Measurements from ENCODE around the gene SMNDC1.
"Not testable (repeated sequence)": the region's sequence is repeated elsewhere in the genome, so short reads cannot be mapped to it uniquely, and the experiment has no call there.

The SMNDC1 gene

DNA sequence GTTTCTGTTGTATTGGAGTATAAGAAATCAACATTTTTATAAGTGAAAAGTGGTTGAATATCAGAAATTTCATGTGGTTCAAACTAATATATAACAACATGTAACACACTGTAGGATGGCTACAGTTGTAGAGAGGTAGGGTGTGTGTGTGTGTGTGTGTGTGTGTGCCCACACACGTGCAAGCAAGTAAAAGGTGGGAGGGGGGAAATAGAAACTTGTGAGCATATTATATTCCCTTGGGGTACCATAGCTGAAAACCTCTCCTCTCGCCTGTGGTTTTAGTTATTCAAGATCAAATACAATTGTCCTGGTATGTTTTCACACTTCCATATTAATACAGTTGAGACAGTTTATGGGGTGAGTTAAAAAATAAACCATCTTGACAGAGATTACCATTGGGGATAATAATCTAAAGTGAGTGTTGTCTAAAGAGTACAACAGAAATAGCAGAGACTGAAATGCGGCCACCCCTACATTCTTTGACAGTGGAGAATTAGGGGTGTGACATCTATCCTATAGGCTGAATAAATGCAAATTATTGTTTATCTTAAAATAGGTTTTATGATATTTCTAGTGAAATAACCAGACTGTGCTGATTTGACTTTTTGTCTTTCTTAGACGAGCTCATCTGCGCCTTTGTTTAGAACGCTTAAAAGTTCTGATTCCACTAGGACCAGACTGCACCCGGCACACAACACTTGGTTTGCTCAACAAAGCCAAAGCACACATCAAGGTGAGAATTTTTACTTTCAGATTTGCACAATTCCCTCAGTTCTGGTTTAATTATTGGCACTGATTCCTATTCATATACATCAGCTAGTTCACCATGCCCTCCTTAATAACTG lies 25.9 kb downstream of the SMNDC1 start:
- DNase-seq, result no peak

DNA sequence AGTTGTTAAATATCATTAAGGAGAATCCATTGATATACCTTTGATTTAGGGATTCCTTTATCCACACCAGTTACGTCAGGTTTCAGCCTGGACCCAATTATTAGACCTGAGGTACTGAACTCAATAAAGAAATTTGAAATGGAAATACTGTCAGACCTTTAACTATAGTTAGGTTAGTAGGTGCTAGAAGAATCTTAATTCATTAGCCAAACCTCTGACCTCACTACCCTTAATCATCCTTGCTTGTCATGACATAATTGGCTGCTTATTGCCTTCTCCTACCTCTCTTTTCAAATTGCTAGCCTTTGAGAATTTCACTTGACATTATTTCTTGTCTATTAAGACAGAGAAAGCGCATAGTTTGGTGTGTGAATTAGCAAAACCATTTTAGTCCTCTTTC lies 27.1 kb downstream of the SMNDC1 start:
- no peak for DNase-seq

DNA sequence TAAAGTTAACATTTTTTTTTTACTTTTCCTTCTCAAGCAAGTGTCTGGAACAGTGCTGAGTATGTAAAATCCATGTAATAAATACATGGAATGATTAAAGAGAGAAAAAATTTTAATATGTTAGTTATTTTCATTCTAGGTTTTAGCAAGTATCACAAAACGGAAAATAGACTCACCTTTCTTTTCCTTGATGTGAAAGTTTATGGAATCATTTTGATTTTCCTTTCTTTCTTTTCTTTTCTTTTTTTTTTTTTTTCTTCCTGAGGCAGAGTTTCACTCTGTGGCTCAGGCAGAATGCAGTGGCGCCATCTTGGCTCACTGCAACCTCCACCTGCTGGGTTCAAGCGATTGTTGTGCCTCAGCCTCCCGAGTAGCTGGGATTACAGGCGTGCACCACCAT lies 28.1 kb downstream of the SMNDC1 start:
- no peak for DNase-seq

DNA sequence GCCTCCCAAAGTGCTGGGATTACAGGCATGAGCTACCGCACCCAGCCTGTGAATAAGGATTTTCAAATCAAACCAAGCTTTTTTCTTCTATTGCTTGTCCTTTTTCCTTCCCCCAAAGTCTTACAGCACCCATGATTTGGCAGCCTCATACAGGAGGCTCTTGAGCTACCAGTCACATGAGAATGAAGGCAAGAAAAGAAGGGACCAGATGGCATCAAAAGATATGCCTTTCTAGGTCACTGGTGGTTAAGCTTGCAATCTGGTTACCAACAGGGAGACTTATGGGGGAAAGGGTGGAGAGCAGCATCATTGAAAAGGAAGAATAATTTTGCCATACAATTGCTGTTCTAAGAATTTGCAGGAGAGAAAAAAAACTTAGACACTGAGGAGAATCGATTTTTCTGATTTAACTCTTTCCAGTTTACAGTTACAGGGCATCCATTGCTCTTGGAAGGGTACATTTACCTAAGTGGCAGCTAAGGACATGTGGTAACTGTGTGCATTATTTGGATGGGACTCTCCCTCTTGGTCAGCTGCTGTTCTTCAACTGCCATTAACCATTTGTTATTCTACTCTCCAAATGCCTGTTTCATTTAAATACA lies 29.5 kb downstream of the SMNDC1 start:
- no peak for DNase-seq

DNA sequence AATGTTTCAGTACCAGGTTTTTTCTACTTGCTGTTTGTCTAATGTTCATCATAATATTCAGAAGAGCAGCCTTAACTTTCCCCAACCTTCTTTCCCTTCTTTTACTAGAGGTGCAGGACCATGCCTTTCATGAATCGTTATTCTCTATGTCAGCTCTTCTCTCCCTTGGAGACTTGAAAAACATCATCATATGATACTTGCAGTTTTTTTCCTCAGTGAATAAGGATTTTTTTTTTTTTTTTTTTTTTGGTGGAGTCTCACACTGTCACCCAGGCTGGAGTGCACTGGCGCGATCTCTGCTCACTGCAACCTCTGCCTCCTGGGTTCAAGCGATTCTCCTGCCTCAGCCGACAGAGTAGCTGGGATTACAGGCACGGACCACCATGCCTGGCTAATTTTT lies 30.1 kb downstream of the SMNDC1 start:
- no peak for DNase-seq

DNA sequence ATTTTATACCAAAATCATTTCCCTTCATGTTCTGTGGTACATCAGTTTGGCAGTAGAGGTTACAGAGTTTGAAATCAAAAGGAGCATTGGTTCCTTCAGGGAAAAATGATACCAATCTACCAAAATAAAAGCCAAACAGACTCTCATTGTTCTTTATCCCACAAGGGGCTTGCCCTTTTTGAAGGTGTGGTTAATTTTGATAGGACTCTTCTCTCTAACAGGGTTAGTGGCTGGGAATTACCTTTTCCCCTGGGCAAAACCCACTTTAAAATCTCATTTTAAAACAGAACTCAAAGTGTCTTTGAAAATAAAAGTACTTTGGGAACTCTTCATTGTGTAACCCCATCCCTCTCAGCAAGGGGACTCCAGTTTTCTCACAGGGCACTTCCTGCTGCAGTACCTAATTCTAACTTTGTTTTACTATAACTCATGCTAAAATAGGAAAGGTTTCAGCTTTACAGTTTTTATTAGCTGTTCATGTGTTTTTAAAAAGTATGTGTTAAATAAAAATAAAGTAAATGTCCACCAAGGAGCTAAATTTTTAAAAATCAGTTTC lies 30.6 kb downstream of the SMNDC1 start:
- no peak for DNase-seq

DNA sequence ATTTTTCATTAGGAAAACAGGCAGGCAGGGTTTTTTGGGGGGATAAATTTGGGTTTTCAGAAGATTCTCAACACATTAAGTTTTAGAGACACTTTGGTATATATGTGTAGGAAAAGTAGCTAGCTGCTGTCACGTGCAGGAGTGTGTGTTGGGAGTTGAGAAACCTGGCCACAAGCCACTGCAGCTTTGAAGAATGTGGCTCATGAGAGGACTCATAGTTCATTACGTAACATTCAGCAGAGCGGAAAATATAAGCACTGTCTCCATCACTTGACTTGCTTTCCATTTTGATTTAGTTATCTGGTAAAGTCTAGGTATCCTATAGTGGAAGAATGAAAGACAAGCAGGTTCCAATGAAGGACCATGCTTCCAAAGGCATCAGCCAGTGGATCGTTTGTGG lies 31.2 kb downstream of the SMNDC1 start:
- peak; percentile 23 for DNase-seq

DNA sequence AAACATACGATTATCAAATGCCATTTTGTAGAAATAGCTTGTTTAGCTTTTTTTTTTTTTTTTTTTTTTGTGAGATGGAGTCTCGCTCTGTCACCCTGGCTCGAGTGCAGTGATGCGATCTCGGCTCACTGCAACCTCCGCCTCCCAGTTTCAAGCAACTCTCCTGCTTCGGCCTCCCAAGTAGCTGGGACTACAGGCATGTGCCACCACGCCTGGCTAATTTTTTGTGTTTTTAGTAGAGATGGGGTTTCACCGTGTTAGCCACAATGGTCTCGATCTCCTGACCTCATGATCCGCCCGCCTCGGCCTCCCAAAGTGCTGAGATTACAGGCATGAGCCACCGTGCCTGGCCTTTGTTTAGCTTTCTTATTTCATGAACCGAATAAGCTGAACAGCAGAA lies 31.7 kb downstream of the SMNDC1 start:
- not testable (repeated sequence) for DNase-seq

DNA sequence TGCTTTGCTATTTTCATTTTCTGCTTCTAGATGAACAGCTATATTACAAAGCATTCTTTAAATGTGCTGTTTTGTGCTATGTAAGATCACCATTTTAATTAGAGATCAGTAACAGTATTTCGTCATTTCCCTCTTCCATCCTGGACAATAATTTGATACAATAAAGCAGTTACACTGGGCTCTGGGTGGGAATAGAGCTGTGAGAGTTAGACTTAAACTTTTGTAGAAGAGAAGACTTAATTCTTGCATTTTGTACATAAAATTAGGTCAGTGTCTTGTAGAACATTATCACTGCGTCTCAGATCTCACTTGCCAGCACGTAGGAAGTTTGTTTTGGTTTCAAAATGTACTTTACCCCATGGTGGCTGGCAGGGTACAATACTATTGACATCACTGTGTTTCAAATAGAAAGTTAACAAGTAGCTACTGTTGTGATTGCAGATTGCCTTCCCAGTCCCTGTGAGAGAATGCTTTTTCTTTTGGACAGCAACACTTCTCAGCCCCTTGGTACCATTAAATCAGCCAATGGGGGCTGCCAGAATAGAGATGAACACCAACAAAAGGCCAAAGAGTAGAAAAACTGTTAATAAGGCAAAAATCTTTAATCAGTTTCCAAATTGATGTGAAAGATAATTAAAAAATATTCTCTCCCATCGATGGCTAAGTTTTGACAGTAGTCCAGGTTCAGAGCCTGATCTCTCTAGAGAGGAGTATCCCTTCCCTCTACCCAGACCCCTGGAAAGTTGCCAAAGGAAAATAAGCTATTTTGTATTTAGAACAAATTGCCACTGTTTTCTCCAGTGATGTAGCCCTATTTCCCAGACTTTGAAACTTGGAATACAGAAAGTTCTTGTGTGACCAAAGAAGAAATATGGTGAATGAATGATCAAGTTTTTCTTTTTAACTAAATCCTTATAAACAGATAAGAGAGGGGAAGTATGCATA lies 35.1 kb downstream of the SMNDC1 start:
- DNase-seq, result no peak

DNA sequence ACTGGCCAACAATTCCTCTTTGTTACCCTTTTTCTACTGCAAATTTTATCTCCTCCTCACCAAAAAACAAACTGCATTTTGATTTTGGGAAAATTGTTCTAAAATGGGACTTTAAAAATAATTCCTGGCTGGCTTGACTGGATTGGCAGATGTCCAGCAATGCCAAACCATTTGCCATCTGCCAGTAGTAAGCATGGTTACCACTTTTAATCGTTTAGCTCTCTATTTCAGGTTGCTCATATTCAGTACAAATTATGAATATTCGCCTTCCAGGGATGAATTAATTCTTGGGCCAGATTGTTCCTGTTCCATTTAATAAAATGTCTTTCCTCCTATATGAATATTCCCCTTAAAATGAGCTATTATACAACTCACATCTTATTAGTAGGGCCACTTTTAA lies 35.7 kb downstream of the SMNDC1 start:
- DNase-seq, result no peak

DNA sequence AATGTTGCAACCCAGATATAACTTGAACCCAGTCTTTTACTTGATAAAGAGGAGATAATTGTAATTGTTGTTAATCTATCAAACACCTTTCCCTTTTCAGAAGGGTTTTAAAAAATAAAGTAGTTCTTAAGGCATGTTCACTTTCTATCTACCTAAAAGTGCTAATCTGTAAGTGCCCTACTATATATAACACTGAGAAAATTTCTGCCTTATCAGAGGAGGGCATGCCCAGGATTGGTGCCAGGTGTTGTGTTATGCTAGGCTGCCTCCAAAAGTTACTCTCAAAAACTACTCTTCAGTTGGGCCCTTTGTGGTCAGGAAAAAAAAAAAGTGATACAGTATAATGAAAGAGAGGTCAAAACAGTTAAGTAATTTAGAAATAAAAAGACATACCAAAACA lies 36.3 kb downstream of the SMNDC1 start:
- peak; percentile 63 for DNase-seq

DNA sequence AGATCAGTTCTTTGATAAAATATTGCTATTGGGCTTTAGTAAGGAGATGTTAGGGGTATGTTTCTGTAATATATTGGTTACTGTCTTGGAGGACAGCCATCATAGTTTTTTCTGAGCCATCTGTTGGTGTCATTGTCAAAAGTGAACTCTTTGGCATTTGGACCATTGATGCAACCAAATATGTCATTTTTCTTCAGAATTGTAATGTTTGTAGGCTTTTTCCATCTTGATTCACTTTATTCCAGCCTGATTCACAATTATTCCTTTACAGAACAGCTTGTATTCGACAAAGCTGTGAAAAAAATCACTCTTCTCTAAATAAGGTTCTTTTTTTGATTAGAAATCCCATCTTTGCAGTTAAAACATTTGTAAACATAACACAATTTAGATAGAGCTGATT lies 37.4 kb downstream of the SMNDC1 start:
- DNase-seq, result no peak

DNA sequence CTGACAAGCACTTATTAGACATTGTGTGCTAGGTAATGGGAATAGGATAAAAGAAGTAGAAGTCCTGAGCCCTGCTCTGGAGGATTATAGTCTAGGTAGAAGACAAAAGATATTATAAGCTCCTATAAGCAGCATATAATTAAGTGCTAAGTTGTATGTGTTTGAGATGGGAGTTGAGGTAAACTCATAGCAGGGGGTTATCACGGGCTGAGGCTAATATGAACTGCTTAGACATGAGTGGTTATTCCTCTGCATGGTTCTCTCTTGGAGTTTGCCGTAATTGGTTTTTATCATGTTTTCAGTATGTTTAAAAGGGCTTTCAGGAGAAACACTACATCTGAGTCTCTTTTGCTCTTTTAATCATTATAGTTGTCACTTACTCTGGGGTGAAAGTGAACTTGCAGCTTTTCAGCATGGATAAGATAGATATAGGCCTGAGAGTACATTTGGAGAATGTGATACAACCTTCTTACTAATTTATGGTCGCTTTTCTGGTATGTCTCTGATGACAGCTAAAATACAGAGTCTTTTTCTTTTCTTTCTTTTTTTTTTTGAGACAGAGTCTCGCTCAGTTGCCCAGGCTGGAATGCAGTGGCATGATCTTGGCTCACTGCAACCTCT lies 39.0 kb downstream of the SMNDC1 start:
- no peak for DNase-seq

DNA sequence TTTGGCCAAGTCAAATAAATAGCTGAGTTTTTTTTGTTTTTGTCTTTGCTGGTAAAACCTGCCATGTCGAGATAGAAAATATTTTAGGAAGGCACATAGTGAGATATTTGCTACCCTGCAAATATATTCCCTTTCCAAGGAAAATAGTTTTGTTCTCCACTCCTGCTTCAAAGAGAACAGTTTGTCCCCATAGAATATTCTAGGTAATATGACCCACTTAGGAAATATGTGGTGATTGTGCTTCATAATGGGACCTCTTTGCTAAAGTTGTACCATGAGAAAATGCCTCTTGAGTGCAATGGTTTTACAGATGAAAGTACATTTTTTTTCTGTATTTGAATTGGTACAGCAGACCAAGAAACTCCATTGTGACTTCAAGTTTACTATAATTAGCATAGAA lies 41.6 kb downstream of the SMNDC1 start:
- DNase-seq, result no peak

DNA sequence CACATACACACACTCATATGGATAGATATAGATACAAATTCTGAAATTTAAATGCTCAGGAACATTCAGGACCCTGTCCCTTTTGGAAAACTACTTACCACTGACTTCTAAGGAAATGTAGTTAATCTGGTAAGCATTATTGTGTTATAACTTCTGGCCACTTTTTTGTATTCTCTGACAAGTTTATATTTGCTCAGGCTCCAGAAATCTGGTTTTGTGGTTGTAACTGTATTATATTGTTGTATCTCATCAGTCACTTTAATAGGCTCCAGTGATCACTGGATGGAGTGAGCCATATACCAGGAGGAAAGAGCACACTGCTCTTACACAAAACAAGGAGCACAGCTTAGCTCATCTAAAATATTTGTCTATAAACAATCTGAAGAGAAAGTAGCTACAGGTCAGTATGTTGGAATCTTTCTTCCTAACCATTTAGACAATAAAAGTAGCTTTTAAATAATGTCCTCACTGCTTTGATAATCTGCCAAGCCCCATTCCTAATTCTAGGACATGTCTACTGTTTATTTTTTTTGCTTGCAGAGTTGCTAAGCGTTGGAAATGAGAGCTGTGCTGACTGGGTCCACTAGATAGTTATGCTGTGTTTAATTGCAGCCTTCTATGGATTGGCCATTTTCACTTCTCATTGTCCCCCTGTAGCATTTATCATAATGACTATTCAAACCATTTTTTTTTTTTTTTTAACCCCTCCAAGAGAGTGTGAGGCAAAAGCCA lies 43.8 kb downstream of the SMNDC1 start:
- no peak for DNase-seq

DNA sequence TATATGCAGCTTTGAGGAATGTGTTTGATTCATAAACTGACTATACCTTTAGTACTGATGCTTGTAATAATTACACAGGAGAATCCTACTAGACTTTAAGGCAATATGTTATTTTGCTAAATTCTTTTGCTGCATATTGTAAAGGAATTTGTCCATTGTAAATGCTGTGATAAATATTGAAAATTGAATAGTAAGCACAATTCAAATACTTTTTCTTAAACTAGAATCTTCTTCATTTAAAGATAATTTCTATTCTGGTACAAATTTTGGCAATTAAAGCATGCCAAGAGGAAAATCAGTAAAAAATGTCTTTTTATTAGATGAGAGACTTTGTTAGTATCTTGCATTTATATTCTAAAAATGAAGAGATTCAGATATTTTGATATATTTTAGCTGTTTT lies 45.4 kb downstream of the SMNDC1 start:
- DNase-seq, result no peak

DNA sequence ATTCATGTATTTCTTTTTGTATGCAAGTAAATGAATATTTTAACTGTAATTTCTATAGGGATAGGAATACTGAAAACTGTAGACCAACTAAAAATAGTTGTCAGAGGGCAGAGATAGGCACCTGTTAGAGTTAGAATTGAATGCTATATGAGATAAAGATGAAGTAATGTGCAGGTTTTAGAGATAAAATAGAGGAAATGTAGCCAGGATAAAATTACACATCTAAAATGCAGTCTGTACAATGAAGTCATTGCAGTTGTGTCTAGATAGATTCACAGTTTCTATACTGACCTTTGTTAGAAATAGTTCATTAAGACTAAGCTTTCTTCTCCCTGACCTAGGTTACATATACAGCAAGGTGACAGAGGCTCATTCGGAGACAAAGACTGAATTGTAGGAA lies 46.2 kb downstream of the SMNDC1 start:
- DNase-seq, result no peak

DNA sequence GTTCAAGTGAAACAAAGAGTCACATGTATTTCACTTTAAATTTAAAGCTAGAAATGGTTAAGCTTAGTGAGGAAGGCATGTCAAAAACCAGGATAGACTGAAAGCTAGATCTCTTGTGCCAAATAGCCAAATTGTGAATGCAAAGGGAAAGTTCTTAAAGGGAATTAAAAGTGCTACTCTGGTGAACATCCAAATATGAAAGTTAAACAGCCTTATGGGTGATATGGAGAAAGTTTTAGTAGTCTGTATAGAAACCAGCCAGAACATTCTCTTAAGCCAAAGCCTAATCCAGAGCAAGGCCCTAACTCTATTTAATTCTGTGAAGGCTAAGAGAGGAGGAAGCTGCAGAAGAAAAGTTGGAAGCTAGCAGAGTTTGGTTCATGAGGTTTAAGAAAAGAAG lies 50.3 kb downstream of the SMNDC1 start:
- DNase-seq, result no peak

DNA sequence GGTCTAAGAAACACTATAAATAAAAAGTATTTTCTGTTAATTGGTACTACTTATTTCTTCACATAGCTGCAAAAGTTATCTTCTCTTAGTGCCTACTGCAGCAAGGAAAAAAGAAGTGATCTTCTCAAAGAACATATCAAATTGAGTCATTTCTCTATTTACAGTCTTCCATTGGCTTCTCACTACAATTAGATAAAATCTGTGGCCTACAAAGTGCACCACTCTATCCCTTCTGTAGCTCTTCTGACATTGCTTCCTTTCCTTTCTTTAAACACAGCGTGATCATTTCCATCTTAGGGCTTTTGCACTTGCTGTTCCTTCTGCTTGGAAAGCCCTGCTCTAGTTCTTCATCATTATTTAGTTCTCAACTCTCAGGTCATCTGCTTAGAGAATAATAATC lies 52.6 kb downstream of the SMNDC1 start:
- DNase-seq, result no peak

DNA sequence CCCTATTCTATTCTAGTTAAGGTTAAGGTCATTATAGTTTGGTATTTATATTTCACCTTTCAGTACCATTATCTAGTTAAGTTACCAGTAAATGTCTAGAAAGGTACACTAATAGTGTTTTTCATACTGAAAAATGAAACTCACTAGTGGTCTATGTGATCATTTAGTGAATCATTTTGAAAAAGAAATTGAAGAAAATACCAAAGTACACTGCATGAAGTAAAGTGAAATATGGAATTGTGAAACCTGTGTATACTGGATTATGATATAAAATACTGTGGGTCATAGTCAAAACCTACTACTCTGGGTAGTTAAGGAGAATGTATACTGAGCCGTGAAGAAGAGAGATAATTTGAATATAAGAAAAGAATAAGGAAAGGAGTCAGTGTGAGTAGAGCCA lies 53.3 kb downstream of the SMNDC1 start:
- not testable (repeated sequence) for DNase-seq

DNA sequence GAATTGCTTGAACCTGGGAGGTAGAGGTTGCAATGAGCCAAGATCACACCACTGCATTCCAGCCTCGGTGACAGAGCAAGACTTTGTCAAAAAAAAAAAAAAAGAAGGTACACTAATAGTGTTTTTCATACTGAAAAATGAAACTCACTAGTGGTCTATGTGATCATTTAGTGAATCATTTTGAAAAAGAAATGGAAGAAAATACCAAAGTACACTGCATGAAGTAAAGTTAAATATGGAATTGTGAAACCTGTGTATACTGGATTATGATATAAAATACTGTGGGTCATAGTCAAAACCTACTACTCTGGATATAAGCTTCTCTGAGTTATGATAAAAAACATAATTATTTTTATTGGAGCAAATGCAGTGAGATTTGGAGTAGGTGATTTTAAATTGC lies 55.2 kb downstream of the SMNDC1 start:
- not testable (repeated sequence) for DNase-seq

DNA sequence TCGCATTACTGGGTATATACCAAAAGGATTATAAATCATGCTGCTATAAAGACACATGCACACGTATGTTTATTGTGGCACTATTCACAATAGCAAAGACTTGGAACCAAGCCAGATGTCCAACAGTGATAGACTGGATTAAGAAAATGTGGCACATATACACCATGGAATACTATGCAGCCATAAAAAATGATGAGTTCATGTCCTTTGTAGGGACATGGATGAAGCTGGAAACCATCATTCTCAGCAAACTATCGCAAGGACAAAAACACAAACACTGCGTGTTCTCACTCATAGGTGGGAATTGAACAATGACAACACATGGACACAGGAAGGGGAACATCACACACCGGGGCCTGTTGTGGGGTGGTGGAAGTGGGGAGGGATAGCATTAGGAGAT lies 56.9 kb downstream of the SMNDC1 start:
- not testable (repeated sequence) for DNase-seq

Measured in DMS79 treated with DMSO at 0.1 percent for 48 hours (cell line).